Endothelial cell (in vitro differentiated cells): ENCODE measurements around the gene HM13. TPM values are rescaled to one million over a fixed set of nuclear protein-coding genes. Genes with fewer than 3 reads are reported as not detected.
"Not testable (repeated sequence)": the region's sequence is repeated elsewhere in the genome, so short reads cannot be mapped to it uniquely, and the experiment has no call there.

Experiments used
- DNase-seq: peaks from one replicate; pipeline ENCODE4 v3.0.0; 2021; ENCODE audit warnings: low spot score
- H3K27ac Mint-ChIP-seq: one replicate; pipeline ENCODE4 v1.8.0; 2021; ENCODE audit warnings: mixed read lengths, inconsistent platforms; ENCODE audit not compliant: unreplicated experiment
- H3K27me3 Mint-ChIP-seq: one replicate; pipeline ENCODE4 v1.8.0; 2021; ENCODE audit warnings: mild to moderate bottlenecking, moderate library complexity, mixed read lengths, inconsistent platforms; ENCODE audit not compliant: unreplicated experiment
- H3K36me3 Mint-ChIP-seq: one replicate; pipeline ENCODE4 v1.8.0; 2021; ENCODE audit warnings: mild to moderate bottlenecking, low read depth, mixed read lengths, inconsistent platforms; ENCODE audit not compliant: unreplicated experiment
- H3K4me1 Mint-ChIP-seq: one replicate; pipeline ENCODE4 v1.8.0; 2021; ENCODE audit warnings: mild to moderate bottlenecking, mixed read lengths, inconsistent platforms; ENCODE audit not compliant: unreplicated experiment
- H3K4me3 Mint-ChIP-seq: one replicate; pipeline ENCODE4 v1.8.0; 2021; ENCODE audit warnings: mild to moderate bottlenecking, mixed read lengths, inconsistent platforms; ENCODE audit not compliant: unreplicated experiment
- H3K9me3 Mint-ChIP-seq: one replicate; pipeline ENCODE4 v1.8.0; 2021; ENCODE audit warnings: mixed read lengths, inconsistent platforms; ENCODE audit not compliant: unreplicated experiment
- total RNA-seq: library from RNA; stranded (reverse); fragmentation: NEBNext Ultra II Directional; extraction: Animal tissue kit (Norgen Biotek cat#: 25700); gene quantifications from one replicate; pipeline ENCODE4 v1.2.1, GENCODE V29; 2021; ENCODE audit not compliant: unreplicated experiment
- TF ChIP-seq, protein P1 (sequence below): fragments of 200-600 bp; sonication (generic); IDR thresholded peaks from one replicate; pipeline ENCODE4 v1.5.0; 2021; ENCODE audit warnings: antibody characterized with exemption; ENCODE audit not compliant: unreplicated experiment

HM13 gene
- total RNA-seq, 1 donor from 2014 or later = 153 TPM

DNA sequence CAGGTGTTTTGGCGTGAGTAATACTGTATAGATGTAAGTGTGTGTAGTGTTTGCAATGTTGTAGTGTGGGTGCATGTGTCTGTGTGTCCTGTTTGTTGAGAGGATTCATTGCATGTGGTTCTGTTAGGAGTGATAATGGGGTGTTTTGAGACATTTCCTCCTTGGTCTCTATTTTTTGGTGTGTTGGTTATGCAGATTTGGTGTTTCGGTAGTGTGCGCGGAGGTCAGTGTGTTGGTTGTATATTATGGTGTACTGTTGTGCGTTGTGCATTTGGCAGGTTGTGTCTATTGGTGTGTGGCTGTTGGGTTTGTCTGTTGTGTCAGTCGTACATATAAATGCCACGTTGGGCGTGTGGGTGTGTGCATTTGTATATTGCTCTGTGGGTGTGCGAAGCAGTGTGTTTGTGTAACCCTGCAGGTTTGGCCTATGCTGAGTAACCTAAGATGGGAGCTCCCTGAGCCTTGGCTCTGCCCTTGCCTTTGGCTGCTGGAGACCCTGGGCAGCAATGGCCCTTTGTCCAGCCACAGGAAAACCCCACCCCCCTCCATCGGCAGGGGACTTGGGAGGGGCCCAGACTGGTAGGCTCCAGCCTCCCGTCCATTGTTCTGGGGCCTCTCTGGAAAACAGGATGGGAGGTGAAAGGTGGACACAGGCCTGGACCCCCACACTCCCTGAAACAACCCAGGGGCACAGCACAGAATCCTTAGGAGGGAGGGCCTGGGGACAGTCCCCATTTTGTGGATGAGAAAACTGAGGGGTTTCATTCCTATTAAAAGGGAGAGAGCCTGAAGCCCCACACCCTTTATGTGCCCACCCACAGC, 80.5 kb downstream of the HM13 start:
- peak; percentile 47 for DNase-seq
- TF ChIP-seq, protein P1, sequence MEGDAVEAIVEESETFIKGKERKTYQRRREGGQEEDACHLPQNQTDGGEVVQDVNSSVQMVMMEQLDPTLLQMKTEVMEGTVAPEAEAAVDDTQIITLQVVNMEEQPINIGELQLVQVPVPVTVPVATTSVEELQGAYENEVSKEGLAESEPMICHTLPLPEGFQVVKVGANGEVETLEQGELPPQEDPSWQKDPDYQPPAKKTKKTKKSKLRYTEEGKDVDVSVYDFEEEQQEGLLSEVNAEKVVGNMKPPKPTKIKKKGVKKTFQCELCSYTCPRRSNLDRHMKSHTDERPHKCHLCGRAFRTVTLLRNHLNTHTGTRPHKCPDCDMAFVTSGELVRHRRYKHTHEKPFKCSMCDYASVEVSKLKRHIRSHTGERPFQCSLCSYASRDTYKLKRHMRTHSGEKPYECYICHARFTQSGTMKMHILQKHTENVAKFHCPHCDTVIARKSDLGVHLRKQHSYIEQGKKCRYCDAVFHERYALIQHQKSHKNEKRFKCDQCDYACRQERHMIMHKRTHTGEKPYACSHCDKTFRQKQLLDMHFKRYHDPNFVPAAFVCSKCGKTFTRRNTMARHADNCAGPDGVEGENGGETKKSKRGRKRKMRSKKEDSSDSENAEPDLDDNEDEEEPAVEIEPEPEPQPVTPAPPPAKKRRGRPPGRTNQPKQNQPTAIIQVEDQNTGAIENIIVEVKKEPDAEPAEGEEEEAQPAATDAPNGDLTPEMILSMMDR = no peak
- H3K4me1 Mint-ChIP-seq = peaks cover 20% of the 10 kb centered on the region
- peaks cover 14% of the 10 kb centered on the region for H3K27me3 Mint-ChIP-seq
- H3K27ac Mint-ChIP-seq = peak overlapping the region; percentile 85
- H3K4me3 Mint-ChIP-seq = peak overlapping the region; percentile 3
- H3K9me3 Mint-ChIP-seq = no peaks in the 10 kb centered on the region
- H3K36me3 Mint-ChIP-seq = no peaks in the 10 kb centered on the region

DNA sequence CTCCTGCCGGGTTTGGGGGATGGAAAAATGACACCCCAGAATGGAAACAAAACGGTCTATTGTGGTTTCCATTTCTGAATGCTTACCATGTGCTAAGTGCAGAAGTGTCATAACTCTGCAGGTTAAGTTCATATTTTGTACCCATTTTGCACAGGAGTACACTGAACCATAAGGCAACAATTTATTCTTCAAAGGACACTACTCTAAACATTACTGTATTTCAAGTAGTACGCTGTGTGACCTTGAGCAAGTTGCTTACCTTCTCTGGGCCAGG, 81.1 kb downstream of the HM13 start:
- H3K4me1 Mint-ChIP-seq = peaks cover 20% of the 10 kb centered on the region
- H3K36me3 Mint-ChIP-seq = no peaks in the 10 kb centered on the region
- no peak for DNase-seq
- TF ChIP-seq, protein P1 = no peak
- peak overlapping the region; percentile 87 for H3K27ac Mint-ChIP-seq
- H3K27me3 Mint-ChIP-seq = peaks cover 14% of the 10 kb centered on the region
- H3K9me3 Mint-ChIP-seq = no peaks in the 10 kb centered on the region
- H3K4me3 Mint-ChIP-seq = no peak overlapping the region

DNA sequence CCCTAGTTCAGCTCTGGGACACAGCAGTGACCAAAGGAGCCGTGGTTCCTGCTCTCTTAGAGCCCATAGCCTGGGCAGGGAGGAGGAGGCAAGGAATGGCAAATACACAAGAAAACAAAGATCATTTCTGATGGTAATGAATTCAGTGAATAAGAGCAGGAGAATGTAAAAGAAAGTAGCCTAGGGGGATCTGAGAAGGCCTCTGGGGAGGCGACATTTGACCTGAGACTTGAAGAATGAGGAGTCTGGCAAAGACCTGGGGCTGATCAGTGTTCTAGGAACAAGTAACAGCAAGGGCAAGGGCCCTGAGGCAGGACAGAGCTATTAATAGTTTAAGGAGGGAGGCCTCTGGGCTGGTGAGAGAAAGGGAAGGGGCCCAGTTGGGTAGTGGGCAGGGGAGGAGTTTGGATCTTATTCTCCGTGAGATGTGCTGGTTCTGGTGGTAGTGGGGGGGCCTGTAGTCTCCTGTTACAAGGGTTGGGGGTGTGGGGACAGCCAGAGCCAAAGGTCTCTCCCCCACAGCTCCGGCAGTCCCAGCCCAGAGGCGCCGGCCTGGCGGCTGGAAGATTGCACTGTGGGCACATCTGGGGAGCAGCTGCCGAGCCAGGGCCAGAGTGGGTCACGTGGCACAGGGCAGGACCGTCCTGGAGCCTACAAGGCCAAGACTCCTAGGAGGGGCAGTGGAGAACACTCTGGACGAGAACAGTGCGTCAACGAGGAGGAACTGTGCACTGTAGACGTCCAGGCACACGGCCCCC, 81.6 kb downstream of the HM13 start:
- H3K9me3 Mint-ChIP-seq = no peaks in the 10 kb centered on the region

DNA sequence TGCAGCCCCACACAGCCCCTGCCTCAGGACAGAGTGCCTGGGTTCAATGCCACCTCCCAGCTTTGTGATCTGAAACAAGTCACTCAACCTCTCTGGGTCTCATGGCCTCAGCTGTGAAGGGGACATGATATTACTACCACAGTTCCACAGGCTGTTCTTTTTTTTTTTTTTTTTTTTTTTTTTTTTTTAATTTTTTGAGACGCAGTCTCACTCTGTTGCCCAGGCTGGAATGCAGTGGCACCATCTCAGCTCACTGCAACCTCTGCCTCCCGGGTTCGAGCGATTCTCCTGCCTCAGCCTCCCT, 82.1 kb downstream of the HM13 start:
- not testable (repeated sequence) for H3K9me3 Mint-ChIP-seq, DNase-seq, H3K4me3 Mint-ChIP-seq, H3K27ac Mint-ChIP-seq, H3K36me3 Mint-ChIP-seq
- Mint-ChIP-seq H3K27me3 (peaks cover 14% of the 10 kb centered on the region), H3K4me1 (peaks cover 20% of the 10 kb centered on the region)

More for the DNA sequence above, 81.6 kb downstream of the HM13 start:
- no peak for DNase-seq
- TF ChIP-seq, protein P1 = no peak
- peak overlapping the region; percentile 87 for H3K27ac Mint-ChIP-seq
- H3K4me1 Mint-ChIP-seq = peaks cover 20% of the 10 kb centered on the region
- H3K36me3 Mint-ChIP-seq = no peaks in the 10 kb centered on the region
- H3K4me3 Mint-ChIP-seq = peak overlapping the region; percentile 8
- peaks cover 14% of the 10 kb centered on the region for H3K27me3 Mint-ChIP-seq

DNA sequence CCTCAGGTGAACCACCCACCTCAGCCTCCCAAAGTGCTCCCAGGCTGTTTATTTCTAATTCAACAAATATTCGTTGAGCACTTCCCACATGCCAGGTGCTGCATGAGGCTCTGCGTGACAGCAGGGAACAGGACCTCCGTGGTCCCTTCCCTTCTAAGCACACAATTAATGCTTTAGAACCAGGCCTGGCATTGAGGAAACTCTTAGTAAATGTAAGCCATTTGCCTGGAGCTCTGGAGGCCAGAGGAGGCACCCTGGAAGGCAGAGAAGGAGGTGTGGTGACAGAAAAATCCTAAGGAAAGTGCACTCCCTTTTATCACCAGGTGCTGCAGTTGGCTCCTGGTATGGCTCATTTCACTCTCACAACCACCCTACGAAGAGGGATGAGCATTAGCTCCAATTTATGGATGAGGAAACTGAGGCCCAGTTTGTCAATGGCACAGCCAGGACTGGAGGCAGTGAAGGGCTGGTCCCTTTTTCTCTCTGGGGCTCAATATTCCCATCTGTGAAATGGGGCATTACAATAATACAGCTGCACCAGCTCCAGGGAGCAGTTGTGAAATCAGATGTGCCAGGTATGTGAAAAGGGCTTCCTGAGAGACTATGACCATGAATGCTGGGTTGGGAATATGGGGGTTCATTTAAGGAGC, 82.7 kb downstream of the HM13 start:
- H3K4me1 Mint-ChIP-seq = peaks cover 20% of the 10 kb centered on the region
- H3K9me3 Mint-ChIP-seq = no peaks in the 10 kb centered on the region
- no peak for DNase-seq
- TF ChIP-seq, protein P1 = no peak
- no peaks in the 10 kb centered on the region for H3K36me3 Mint-ChIP-seq
- H3K27me3 Mint-ChIP-seq = peaks cover 14% of the 10 kb centered on the region
- no peak overlapping the region for H3K4me3 Mint-ChIP-seq
- peak overlapping the region; percentile 52 for H3K27ac Mint-ChIP-seq
